ENCODE measurements around the gene CPHXL.

DNA sequence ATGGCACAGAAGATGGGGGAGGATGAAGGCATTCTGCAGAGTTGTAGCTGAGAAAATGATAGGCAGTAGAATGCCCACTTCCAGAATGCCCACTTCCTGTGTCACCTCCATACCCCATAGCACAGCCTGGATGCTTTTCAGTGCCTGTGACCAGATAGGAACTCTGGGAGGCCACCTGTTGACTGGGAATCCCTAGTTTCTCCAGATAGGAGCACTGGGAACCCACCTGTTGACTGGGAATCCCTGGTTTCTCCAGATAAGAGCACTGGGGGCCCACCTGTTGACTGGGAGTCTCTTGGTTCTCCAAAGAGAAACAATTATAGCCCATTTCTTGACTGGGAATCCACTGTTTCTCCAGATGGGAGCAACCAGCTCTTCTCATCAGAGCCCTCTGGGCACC is 11.6 kb downstream of the CPHXL start:
- TF ChIP-seq EZH2 (IDR thresholded peaks at IDR 0.05; ENCODE audit: borderline replicate concordance, low read length) = no peak
- TF ChIP-seq, protein P1, sequence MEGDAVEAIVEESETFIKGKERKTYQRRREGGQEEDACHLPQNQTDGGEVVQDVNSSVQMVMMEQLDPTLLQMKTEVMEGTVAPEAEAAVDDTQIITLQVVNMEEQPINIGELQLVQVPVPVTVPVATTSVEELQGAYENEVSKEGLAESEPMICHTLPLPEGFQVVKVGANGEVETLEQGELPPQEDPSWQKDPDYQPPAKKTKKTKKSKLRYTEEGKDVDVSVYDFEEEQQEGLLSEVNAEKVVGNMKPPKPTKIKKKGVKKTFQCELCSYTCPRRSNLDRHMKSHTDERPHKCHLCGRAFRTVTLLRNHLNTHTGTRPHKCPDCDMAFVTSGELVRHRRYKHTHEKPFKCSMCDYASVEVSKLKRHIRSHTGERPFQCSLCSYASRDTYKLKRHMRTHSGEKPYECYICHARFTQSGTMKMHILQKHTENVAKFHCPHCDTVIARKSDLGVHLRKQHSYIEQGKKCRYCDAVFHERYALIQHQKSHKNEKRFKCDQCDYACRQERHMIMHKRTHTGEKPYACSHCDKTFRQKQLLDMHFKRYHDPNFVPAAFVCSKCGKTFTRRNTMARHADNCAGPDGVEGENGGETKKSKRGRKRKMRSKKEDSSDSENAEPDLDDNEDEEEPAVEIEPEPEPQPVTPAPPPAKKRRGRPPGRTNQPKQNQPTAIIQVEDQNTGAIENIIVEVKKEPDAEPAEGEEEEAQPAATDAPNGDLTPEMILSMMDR (IDR thresholded peaks at IDR 0.05; ENCODE audit: low read length) = no peak

All from OCI-LY1 (cell line).